Measurements from ENCODE around the gene VOPP1. TPM values are rescaled to one million over a fixed set of nuclear protein-coding genes. Genes with fewer than 3 reads are reported as not detected.
A peak's percentile ranks its signal among the peaks of the same experiment; 100 is the strongest.

VOPP1 gene
- total and polyA plus RNA-seq, 8 donors, result 15.1 to 37.3 (median 19.2) TPM

- no peak for FAIRE-seq
- WGBS, 2 donors, result 75 to 76% methylated on average over 7 of the region's 7 CpGs
Observed at GRCh38 chr7:55441774-55442522, 130.4 kb downstream of the VOPP1 start.

DNA sequence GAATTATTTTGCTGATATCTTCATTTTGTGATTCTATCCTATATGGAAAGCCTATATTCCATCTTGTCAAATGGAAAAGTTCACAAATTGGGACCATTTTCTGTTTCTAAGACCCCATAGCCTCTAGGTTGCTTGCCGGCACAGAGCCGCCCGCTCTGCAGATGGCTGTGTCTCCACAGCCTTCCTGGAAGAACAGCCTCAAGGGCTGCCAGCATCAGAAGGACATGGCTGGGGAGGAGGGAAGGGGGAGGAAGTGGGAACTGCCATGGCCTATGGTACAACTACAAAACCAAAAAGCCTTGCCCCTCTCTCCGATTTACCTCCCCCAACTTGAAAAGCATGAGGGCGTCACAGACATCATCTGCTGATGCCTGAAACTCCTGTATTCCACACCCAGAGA is 131.3 kb downstream of the VOPP1 start:
- Histone ChIP-seq H3K4me1 (no peaks in the 10 kb centered on the region), H3K36me3 (no peaks in the 10 kb centered on the region), H3K27ac (no peak overlapping the region), H3K27me3 (no peaks in the 10 kb centered on the region), H3K9me3 (no peaks in the 10 kb centered on the region), H3K4me3 (no peak overlapping the region)
- no peak for ATAC-seq
- TF ChIP-seq, protein P1, sequence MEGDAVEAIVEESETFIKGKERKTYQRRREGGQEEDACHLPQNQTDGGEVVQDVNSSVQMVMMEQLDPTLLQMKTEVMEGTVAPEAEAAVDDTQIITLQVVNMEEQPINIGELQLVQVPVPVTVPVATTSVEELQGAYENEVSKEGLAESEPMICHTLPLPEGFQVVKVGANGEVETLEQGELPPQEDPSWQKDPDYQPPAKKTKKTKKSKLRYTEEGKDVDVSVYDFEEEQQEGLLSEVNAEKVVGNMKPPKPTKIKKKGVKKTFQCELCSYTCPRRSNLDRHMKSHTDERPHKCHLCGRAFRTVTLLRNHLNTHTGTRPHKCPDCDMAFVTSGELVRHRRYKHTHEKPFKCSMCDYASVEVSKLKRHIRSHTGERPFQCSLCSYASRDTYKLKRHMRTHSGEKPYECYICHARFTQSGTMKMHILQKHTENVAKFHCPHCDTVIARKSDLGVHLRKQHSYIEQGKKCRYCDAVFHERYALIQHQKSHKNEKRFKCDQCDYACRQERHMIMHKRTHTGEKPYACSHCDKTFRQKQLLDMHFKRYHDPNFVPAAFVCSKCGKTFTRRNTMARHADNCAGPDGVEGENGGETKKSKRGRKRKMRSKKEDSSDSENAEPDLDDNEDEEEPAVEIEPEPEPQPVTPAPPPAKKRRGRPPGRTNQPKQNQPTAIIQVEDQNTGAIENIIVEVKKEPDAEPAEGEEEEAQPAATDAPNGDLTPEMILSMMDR (IDR thresholded peaks at IDR 0.05), result no peak
- 86 to 90% methylated on average over 5 of the region's 5 CpGs for WGBS, 2 donors
- intact Hi-C loops (cut with DNase I), result no loop called here
- no peak for FAIRE-seq
- no peak for DNase-seq

More at GRCh38 chr7:55441774-55442522, 130.4 kb downstream of the VOPP1 start:
- ATAC-seq (no peak), DNase-seq (no peak)
- Histone ChIP-seq H3K9me3 (no peaks in the 10 kb centered on the region), H3K36me3 (no peaks in the 10 kb centered on the region), H3K27me3 (no peaks in the 10 kb centered on the region), H3K4me1 (no peaks in the 10 kb centered on the region), H3K27ac (no peak overlapping the region), H3K4me3 (no peak overlapping the region)
- intact Hi-C loops (cut with DNase I), result no loop called here
- TF ChIP-seq, protein P1 (IDR thresholded peaks at IDR 0.05), result no peak

- TF ChIP-seq, protein P1 (IDR thresholded peaks at IDR 0.05), result no peak
- Histone ChIP-seq H3K36me3 (no peaks in the 10 kb centered on the region), H3K4me1 (no peaks in the 10 kb centered on the region), H3K27ac (no peak overlapping the region), H3K9me3 (no peaks in the 10 kb centered on the region), H3K27me3 (no peaks in the 10 kb centered on the region), H3K4me3 (no peak overlapping the region)
- WGBS, 2 donors, result 77 to 81% methylated on average over 13 of the region's 13 CpGs
- no peak for ATAC-seq
- FAIRE-seq, result no peak
- intact Hi-C loops (cut with DNase I), result no loop called here
- no peak for DNase-seq
Observed at GRCh38 chr7:55440040-55440690, 132.1 kb downstream of the VOPP1 start.

DNA sequence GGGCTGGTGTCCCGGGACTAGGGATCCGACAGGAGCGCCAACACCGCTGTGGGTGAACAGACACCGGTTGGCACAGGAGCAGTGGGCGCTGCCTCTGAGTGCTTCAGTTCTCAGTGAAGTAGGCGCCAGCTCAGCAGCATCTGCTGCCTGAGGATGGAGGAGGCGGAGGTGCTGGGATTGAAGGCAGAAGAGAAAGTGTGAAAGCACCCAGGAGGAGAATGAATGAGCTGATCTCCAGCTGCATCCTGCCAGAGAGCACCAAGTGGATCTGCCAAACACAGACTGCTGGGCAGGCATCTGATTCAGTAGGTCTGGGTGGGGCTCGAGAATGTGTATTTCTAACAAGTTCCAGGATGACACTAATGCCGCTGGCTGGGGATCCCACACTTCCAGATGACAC is 132.7 kb downstream of the VOPP1 start:
- H3K9me3 ChIP-seq, result no peaks in the 10 kb centered on the region
- no peak for FAIRE-seq
- intact Hi-C loops (cut with DNase I), result no loop called here
- no peaks in the 10 kb centered on the region for H3K27me3 ChIP-seq
- TF ChIP-seq, protein P1 (IDR thresholded peaks at IDR 0.05), result no peak
- H3K36me3 ChIP-seq, result no peaks in the 10 kb centered on the region
- peak in 1 of 6 donors; percentile 49 for DNase-seq
- no peak overlapping the region for H3K4me3 ChIP-seq
- H3K27ac ChIP-seq, result no peak overlapping the region
- no peaks in the 10 kb centered on the region for H3K4me1 ChIP-seq
- WGBS, 2 donors, result 81 to 83% methylated on average over 10 of the region's 10 CpGs
- ATAC-seq, result peak in 1 of 4 donors; percentile 41
